Right cardiac atrium (tissue), 5 donors: ENCODE measurements around the gene STON2. TPM values are rescaled to one million over a fixed set of nuclear protein-coding genes. Genes with fewer than 3 reads are reported as not detected.

Experiments
- ATAC-seq, 2 donors: fragments of 200-7000 bp; cut with Tn5 transposase; one replicate each; pipeline versions ENCODE4 v1.8.0 to v1.9.1; 2020; ENCODE audit warnings: moderate library complexity in 2 of 2, mild to moderate bottlenecking in 1 of 2
- DNase-seq, 3 donors: peaks; one replicate each; pipeline ENCODE4 v3.0.0-alpha.2; 2020
- H3K27ac ChIP-seq: one replicate; pipeline ENCODE4 v1.5.1; 2013; ENCODE audit warnings: mild to moderate bottlenecking, low read length, control low read depth, moderate library complexity
- H3K27me3 ChIP-seq: one replicate; pipeline ENCODE4 v1.6.1; 2013; ENCODE audit not compliant: control insufficient read depth, insufficient read depth
- H3K4me1 ChIP-seq: one replicate; pipeline ENCODE4 v1.6.1; 2013; ENCODE audit warnings: low read length; ENCODE audit not compliant: control insufficient read depth, insufficient read depth
- H3K4me3 ChIP-seq: one replicate; pipeline ENCODE4 v1.5.1; 2013; ENCODE audit warnings: low read length, control low read depth
- H3K9me3 ChIP-seq: one replicate; pipeline ENCODE4 v1.6.1; 2013; ENCODE audit warnings: low read length; ENCODE audit not compliant: control insufficient read depth
- WGBS: extraction: QIAGEN DNeasy Blood & Tissue Kit; methylation state at CpG from one replicate; pipeline ENCODE4 v1.1.7; 2013; 5-methylcytosine and 5-hydroxymethylcytosine counted together
- intact Hi-C, 4 donors: fragments of 100-400 bp; cut with DNase I; formaldehyde crosslinking; loops; one replicate each; pipeline versions ENCODE4 v1.11.0 to v1.14.0; 2022 to 2023
- polyA plus RNA-seq: library from polyadenylated mRNA; stranded (reverse); fragments of 200-250 nt; gene quantifications from one replicate; pipeline ENCODE4 v1.2.3, GENCODE V29; 2013
- total RNA-seq, 4 donors: library from RNA; stranded (reverse); fragmentation: NEBNext Ultra II Directional; extraction: Animal tissue kit (Norgen Biotek cat#: 25700); gene quantifications; one replicate each; pipeline ENCODE4 v1.2.1, GENCODE V29; 2021
- donor health status: healthy with polysubstance abuse.
- donor health status: DM: no; HTN: yes; CAD: no.
- donor health status: DM: no; HTN: no; CAD: no.
- donor health status: DM: no; HTN: yes; CAD: no; lungs with severe emphysema.
- donor health status: DM: yes; HTN: yes; CAD: no.

Gene STON2
- total and polyA plus RNA-seq, 5 donors: 2.0 to 20.1 (median 9.0) TPM

- no peaks in the 10 kb centered on the region for H3K27me3 ChIP-seq
- WGBS: 87% methylated on average over 1 of the region's 1 CpG
- DNase-seq: no peak
- no peak overlapping the region for H3K4me3 ChIP-seq
- ATAC-seq: no peak
- no peaks in the 10 kb centered on the region for H3K4me1 ChIP-seq
- no peaks in the 10 kb centered on the region for H3K9me3 ChIP-seq
- peak overlapping the region; percentile 19 for H3K27ac ChIP-seq
- intact Hi-C loops: no loop called here
Observed at GRCh38 chr14:81301813-81302212, 98.3 kb downstream of the STON2 start.

- ATAC-seq (peak; percentile 31 to 43), DNase-seq (no peak)
- H3K9me3 ChIP-seq: no peaks in the 10 kb centered on the region
- intact Hi-C loops: no loop called here
- H3K27me3 ChIP-seq: no peaks in the 10 kb centered on the region
- H3K4me1 ChIP-seq: no peaks in the 10 kb centered on the region
- no peak overlapping the region for H3K27ac ChIP-seq
- H3K4me3 ChIP-seq: no peak overlapping the region
- 46% methylated on average over 1 of the region's 1 CpG for WGBS
Observed at GRCh38 chr14:81301371-81301770, 98.8 kb downstream of the STON2 start.

GRCh38 chr14:81298911-81299310 is 101.2 kb downstream of the STON2 start:
- H3K4me3 ChIP-seq: no peak overlapping the region
- no peaks in the 10 kb centered on the region for H3K27me3 ChIP-seq
- H3K4me1 ChIP-seq: no peaks in the 10 kb centered on the region
- H3K27ac ChIP-seq: no peak overlapping the region
- intact Hi-C loops: no loop called here
- DNase-seq (no peak), ATAC-seq (no peak)
- H3K9me3 ChIP-seq: no peaks in the 10 kb centered on the region
- 86% methylated on average over 2 of the region's 2 CpGs for WGBS

GRCh38 chr14:81298122-81298521 is 102.0 kb downstream of the STON2 start:
- H3K4me1 ChIP-seq: no peaks in the 10 kb centered on the region
- WGBS: 37% methylated on average over 2 of the region's 2 CpGs
- H3K4me3 ChIP-seq: no peak overlapping the region
- H3K9me3 ChIP-seq: no peaks in the 10 kb centered on the region
- DNase-seq (no peak), ATAC-seq (no peak)
- intact Hi-C loops: no loop called here
- no peaks in the 10 kb centered on the region for H3K27me3 ChIP-seq
- H3K27ac ChIP-seq: no peak overlapping the region

- Histone ChIP-seq H3K9me3 (no peaks in the 10 kb centered on the region), H3K4me1 (no peaks in the 10 kb centered on the region), H3K4me3 (no peak overlapping the region), H3K27ac (no peak overlapping the region), H3K27me3 (no peaks in the 10 kb centered on the region)
- WGBS: 51% methylated on average over 4 of the region's 4 CpGs
- ATAC-seq (no peak), DNase-seq (no peak)
- intact Hi-C loops: no loop called here
Observed at GRCh38 chr14:81295958-81296923, 103.9 kb downstream of the STON2 start.

GRCh38 chr14:81289516-81289915 is 110.6 kb downstream of the STON2 start:
- DNase-seq (no peak), ATAC-seq (no peak)
- Histone ChIP-seq H3K4me3 (no peak overlapping the region), H3K27ac (no peak overlapping the region), H3K27me3 (no peaks in the 10 kb centered on the region), H3K9me3 (no peaks in the 10 kb centered on the region), H3K4me1 (no peaks in the 10 kb centered on the region)
- 85% methylated on average over 6 of the region's 6 CpGs for WGBS
- intact Hi-C loops: no loop called here

- no peaks in the 10 kb centered on the region for H3K4me1 ChIP-seq
Observed at GRCh38 chr14:81286574-81287370, 113.4 kb downstream of the STON2 start.

GRCh38 chr14:81285245-81285644 is 114.9 kb downstream of the STON2 start:
- Histone ChIP-seq H3K9me3 (no peaks in the 10 kb centered on the region), H3K4me1 (no peaks in the 10 kb centered on the region), H3K27me3 (no peaks in the 10 kb centered on the region), H3K27ac (no peak overlapping the region), H3K4me3 (no peak overlapping the region)
- DNase-seq (no peak), ATAC-seq (no peak)
- intact Hi-C loops: no loop called here
- 87% methylated on average over 2 of the region's 2 CpGs for WGBS

More at GRCh38 chr14:81286574-81287370, 113.4 kb downstream of the STON2 start:
- Histone ChIP-seq H3K27me3 (no peaks in the 10 kb centered on the region), H3K9me3 (no peaks in the 10 kb centered on the region), H3K27ac (no peak overlapping the region), H3K4me3 (no peak overlapping the region)
- intact Hi-C loops: no loop called here
- 67% methylated on average over 8 of the region's 8 CpGs for WGBS
- no peak for ATAC-seq
- DNase-seq: no peak

GRCh38 chr14:81281332-81281731 is 118.8 kb downstream of the STON2 start:
- Histone ChIP-seq H3K27me3 (no peaks in the 10 kb centered on the region), H3K27ac (no peak overlapping the region), H3K9me3 (no peaks in the 10 kb centered on the region), H3K4me1 (no peaks in the 10 kb centered on the region), H3K4me3 (no peak overlapping the region)
- WGBS: 93% methylated on average over 1 of the region's 1 CpG
- intact Hi-C loops: no loop called here
- DNase-seq (no peak), ATAC-seq (no peak)

GRCh38 chr14:81280136-81280791 is 119.9 kb downstream of the STON2 start:
- intact Hi-C loops: no loop called here
- 93% methylated on average over 9 of the region's 9 CpGs for WGBS
- Histone ChIP-seq H3K27me3 (no peaks in the 10 kb centered on the region), H3K4me1 (no peaks in the 10 kb centered on the region), H3K27ac (no peak overlapping the region), H3K9me3 (no peaks in the 10 kb centered on the region), H3K4me3 (no peak overlapping the region)
- no peak for DNase-seq
- ATAC-seq: no peak

- Histone ChIP-seq H3K27ac (no peak overlapping the region), H3K27me3 (no peaks in the 10 kb centered on the region), H3K9me3 (no peaks in the 10 kb centered on the region), H3K4me3 (no peak overlapping the region), H3K4me1 (no peaks in the 10 kb centered on the region)
- intact Hi-C loops: loop anchor here in 1 of 4 donors (5.0 kb wide), 1 partner anchor 170 kb away; no protein-coding TSS in a partner anchor
- DNase-seq (no peak), ATAC-seq (no peak)
- WGBS: 88% methylated on average over 12 of the region's 12 CpGs
Observed at GRCh38 chr14:81277096-81277495, 123.0 kb downstream of the STON2 start.
